Measurements from ENCODE around the gene PATJ. TPM values are rescaled to one million over a fixed set of nuclear protein-coding genes. Genes with fewer than 3 reads are reported as not detected.

The PATJ gene
- total RNA-seq, 4 donors from 2014 or later, result 10.6 to 44.8 (median 26.1) TPM

DNA sequence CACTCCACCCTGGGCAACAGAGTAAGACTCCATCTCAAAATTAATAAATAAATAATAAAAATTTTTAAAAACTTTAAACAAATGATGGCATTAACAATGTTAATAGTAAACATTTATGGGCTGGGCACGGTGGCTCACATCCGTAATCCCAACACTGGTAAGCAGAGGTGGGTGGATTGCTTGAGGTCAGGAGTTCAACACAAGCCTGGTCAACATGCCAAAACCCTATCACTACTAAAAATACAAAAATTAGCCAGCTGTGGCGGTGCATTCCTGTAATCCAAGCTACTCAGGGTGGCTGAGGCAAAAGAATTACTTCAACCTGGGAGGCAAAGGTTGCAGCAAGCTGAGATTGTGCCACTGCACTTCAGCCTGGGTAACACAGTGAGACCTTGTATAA lies 443.4 kb downstream of the PATJ start:
- Histone ChIP-seq H3K9me3 (no peaks in the 10 kb centered on the region), H3K36me3 (no peaks in the 10 kb centered on the region), H3K27ac (no peak overlapping the region), H3K27me3 (no peaks in the 10 kb centered on the region), H3K4me3 (no peak overlapping the region), H3K4me1 (no peaks in the 10 kb centered on the region)
- TF ChIP-seq, protein P1, sequence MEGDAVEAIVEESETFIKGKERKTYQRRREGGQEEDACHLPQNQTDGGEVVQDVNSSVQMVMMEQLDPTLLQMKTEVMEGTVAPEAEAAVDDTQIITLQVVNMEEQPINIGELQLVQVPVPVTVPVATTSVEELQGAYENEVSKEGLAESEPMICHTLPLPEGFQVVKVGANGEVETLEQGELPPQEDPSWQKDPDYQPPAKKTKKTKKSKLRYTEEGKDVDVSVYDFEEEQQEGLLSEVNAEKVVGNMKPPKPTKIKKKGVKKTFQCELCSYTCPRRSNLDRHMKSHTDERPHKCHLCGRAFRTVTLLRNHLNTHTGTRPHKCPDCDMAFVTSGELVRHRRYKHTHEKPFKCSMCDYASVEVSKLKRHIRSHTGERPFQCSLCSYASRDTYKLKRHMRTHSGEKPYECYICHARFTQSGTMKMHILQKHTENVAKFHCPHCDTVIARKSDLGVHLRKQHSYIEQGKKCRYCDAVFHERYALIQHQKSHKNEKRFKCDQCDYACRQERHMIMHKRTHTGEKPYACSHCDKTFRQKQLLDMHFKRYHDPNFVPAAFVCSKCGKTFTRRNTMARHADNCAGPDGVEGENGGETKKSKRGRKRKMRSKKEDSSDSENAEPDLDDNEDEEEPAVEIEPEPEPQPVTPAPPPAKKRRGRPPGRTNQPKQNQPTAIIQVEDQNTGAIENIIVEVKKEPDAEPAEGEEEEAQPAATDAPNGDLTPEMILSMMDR (IDR thresholded peaks at IDR 0.05), result no peak
- TF ChIP-seq POLR2A (IDR thresholded peaks at IDR 0.05), result no peak
- DNase-seq, result no peak
- intact Hi-C loops (cut with DNase I; ENCODE audit: low total_unique reads), result no loop called here

DNA sequence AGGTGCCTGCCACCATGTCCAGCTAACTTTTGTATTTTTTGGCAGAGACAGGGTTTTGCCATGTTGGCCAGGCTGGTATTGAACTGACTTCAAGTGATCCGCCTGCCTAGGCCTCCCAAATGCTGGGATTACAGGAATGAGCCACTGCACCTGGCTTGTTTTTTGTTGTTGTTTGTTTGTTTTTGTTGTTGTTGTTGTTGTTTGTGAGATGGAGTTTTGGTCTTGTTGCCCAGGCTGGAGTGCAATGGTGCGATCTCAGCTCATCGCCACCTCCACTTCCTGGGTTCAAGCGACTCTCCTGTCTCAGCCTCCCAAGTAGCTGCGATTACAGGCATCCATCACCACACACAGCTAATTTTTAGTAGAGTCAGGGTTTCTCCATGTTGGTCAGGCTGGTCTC lies 445.3 kb downstream of the PATJ start:
- H3K4me3 ChIP-seq, result no peak overlapping the region
- no peaks in the 10 kb centered on the region for H3K27me3 ChIP-seq
- no peaks in the 10 kb centered on the region for H3K36me3 ChIP-seq
- H3K9me3 ChIP-seq, result no peaks in the 10 kb centered on the region
- DNase-seq, result no peak
- intact Hi-C loops (cut with DNase I; ENCODE audit: low total_unique reads), result no loop called here
- no peak overlapping the region for H3K27ac ChIP-seq
- no peaks in the 10 kb centered on the region for H3K4me1 ChIP-seq
- TF ChIP-seq, protein P1 (IDR thresholded peaks at IDR 0.05), result no peak
- no peak for TF ChIP-seq POLR2A (IDR thresholded peaks at IDR 0.05)

DNA sequence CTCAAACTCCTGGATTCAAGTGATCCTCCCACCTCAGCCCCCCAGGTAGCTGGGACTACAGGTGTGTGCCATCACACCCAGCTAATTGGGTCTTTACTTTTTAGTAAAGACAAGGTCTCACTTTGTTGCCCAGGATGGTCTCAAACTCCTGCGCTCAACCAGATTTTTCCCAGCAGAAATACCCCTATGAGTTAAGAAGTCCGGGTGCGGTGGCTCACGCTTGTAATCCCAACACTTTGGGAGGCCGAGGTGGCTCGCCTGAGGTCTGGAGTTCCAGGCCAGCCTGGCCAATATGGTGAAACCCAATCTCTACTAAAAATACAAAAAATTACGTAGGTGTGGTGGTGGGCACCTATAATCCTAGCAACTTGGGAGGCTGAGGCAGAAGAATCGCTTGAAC lies 445.8 kb downstream of the PATJ start:
- no peak for DNase-seq
- no peaks in the 10 kb centered on the region for H3K4me1 ChIP-seq
- H3K9me3 ChIP-seq, result no peaks in the 10 kb centered on the region
- TF ChIP-seq, protein P1 (IDR thresholded peaks at IDR 0.05), result no peak
- no peak for TF ChIP-seq POLR2A (IDR thresholded peaks at IDR 0.05)
- no peak overlapping the region for H3K27ac ChIP-seq
- no peaks in the 10 kb centered on the region for H3K27me3 ChIP-seq
- H3K36me3 ChIP-seq, result no peaks in the 10 kb centered on the region
- intact Hi-C loops (cut with DNase I; ENCODE audit: low total_unique reads), result no loop called here
- no peak overlapping the region for H3K4me3 ChIP-seq

DNA sequence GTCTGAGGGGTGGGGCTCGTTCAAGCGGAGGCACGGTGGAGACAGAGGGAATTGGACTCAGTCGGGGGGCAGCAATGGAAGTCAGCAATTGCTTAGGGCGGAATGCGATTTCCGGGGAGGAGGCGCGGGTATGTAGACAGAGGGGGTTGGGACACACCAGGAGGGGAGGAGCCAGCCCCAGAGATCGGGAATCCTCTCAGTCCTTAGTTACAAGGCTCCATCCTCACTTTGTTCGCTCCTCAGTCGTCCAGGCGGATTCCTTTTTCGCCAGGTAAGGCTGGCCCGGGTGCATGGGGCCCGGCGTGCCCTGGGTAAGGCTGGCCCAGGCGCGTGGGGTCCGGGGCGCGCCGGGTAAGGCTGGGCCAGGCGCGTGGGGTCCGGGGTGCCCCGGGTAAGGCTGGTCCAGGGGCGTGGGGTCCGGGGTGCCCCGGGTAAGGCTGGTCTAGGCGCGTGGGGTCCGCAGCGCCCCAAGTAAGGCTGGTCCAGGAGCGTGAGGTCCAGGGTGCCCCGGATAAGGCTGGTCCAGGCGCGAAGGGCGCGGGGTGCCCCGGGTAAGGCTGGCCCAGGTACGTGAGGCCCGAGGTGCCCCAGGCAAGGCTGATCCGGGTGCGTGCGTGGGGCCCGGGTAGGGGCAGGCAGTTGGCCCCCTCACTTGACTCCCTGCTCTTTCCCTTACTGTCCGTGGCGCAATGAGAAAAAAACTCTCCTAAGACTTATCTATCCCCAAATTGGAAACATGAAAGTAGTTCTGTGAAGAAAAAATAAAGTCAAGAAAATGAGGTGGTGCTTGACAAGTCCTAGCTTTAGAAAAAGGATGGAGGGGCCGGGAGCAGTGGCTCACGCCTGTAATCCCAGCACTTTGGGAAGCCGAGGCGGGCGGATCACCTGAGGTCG lies 452.6 kb downstream of the PATJ start, which contains the start of gene L1TD1:
Gene L1TD1, plus strand, starts transcription at position 199 of the 894 bp plus-strand sequence. CDS start 11,780 bp downstream, outside the sequence.
- Histone ChIP-seq H3K27me3 (no peaks in the 10 kb centered on the region), H3K9me3 (no peaks in the 10 kb centered on the region), H3K27ac (no peak within 1 kb of the TSS), H3K4me3 (no peak within 1 kb of the TSS), H3K36me3 (no peaks in the 10 kb centered on the region), H3K4me1 (no peaks in the 10 kb centered on the region)
- intact Hi-C loops (cut with DNase I; ENCODE audit: low total_unique reads), result no loop called here
- TF ChIP-seq POLR2A (IDR thresholded peaks at IDR 0.05), result no peak
- TF ChIP-seq, protein P1 (IDR thresholded peaks at IDR 0.05), result no peak
- DNase-seq, result no peak

DNA sequence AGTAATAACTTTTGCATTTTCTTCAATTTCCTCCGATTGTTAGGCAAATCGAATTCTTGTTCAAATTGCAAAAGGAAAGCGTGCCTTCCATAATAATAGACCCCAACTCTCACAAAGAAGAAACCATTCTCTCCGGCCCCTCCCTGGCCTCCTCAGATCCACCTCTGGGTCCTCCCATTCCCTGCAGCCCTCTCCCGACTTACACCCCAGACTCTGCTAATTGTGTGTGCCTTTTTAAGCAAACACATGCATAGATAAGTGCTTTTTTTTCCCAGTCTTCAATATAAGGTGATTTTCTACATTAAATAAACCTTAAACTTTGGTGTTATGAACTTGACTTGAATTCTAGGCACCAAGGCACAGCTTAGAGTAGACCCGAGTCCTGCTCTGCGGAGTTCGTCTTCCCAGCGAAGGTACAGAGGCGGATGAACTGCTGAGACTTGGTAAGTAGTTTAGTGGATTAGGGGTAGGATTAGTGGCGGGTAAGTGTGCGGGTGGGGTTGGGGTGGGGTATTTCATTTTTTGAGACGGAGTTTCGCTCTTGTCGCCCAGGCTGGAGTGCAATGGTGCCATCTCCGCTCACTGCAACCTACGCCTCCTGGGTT lies 453.9 kb downstream of the PATJ start:
- DNase-seq, result no peak
- H3K36me3 ChIP-seq, result no peaks in the 10 kb centered on the region
- intact Hi-C loops (cut with DNase I; ENCODE audit: low total_unique reads), result no loop called here
- H3K4me1 ChIP-seq, result no peaks in the 10 kb centered on the region
- TF ChIP-seq POLR2A (IDR thresholded peaks at IDR 0.05), result no peak
- TF ChIP-seq, protein P1 (IDR thresholded peaks at IDR 0.05), result no peak
- no peaks in the 10 kb centered on the region for H3K27me3 ChIP-seq
- H3K9me3 ChIP-seq, result no peaks in the 10 kb centered on the region
- H3K4me3 ChIP-seq, result no peak overlapping the region
- no peak overlapping the region for H3K27ac ChIP-seq
